ENCODE results near the gene ALDOB.

ALDOB gene

GRCh38 chr9:101381833-101382342, 53.7 kb downstream of the ALDOB start:
- DNase-seq: no peak

- no peak for DNase-seq
Measured at GRCh38 chr9:101381118-101381517, 54.5 kb downstream of the ALDOB start.

GRCh38 chr9:101380295-101380694, 55.3 kb downstream of the ALDOB start:
- no peak for DNase-seq

GRCh38 chr9:101376111-101376848, 59.3 kb downstream of the ALDOB start:
- no peak for DNase-seq

GRCh38 chr9:101375546-101375945, 60.0 kb downstream of the ALDOB start:
- no peak for DNase-seq

- DNase-seq: no peak
Measured at GRCh38 chr9:101372327-101373118, 63.1 kb downstream of the ALDOB start.

GRCh38 chr9:101371813-101372212, 63.8 kb downstream of the ALDOB start:
- DNase-seq: no peak
